H9 (cell line): Measurements from ENCODE around the gene RPP38. TPM values are rescaled to one million over a fixed set of nuclear protein-coding genes. Genes with fewer than 3 reads are reported as not detected.
A peak's percentile ranks its signal among the peaks of the same experiment; 100 is the strongest.

Experiments used
- DNase-seq: peaks from one replicate; pipeline ENCODE4 v3.0.0-alpha.2; 2017
- H2AFZ ChIP-seq: one replicate; pipeline ENCODE4 v1.6.1; 2013; ENCODE audit warnings: mild to moderate bottlenecking, low read length, control low read depth, moderate library complexity
- H2AK5ac ChIP-seq: 2 replicates; pipeline ENCODE4 v1.6.1; 2013; ENCODE audit warnings: low read length, control low read depth, mixed read lengths; ENCODE audit not compliant: insufficient read length
- H2BK120ac ChIP-seq: one replicate; pipeline ENCODE4 v1.6.1; 2013; ENCODE audit warnings: low read depth, mild to moderate bottlenecking, low read length, control low read depth, inconsistent platforms; ENCODE audit not compliant: poor library complexity, severe bottlenecking
- H2BK12ac ChIP-seq: 2 replicates; pipeline ENCODE4 v1.6.1; 2013; ENCODE audit warnings: low read length, control low read depth, mixed read lengths, low read depth; ENCODE audit not compliant: insufficient read length
- H2BK15ac ChIP-seq: 2 replicates; pipeline ENCODE4 v1.6.1; 2013; ENCODE audit warnings: low read depth, low read length, control low read depth
- H2BK20ac ChIP-seq: one replicate; pipeline ENCODE4 v1.6.1; 2013; ENCODE audit warnings: low read depth, mild to moderate bottlenecking, low read length, control low read depth, inconsistent platforms; ENCODE audit not compliant: poor library complexity, severe bottlenecking
- H2BK5ac ChIP-seq: 2 replicates; pipeline ENCODE4 v1.6.1; 2013; ENCODE audit warnings: low read length, control low read depth, mixed read lengths; ENCODE audit not compliant: insufficient read length
- H3K14ac ChIP-seq: 2 replicates; pipeline ENCODE4 v1.6.1; 2013; ENCODE audit warnings: low read length, control low read depth; ENCODE audit not compliant: insufficient read depth
- H3K18ac ChIP-seq: 2 replicates; pipeline ENCODE4 v1.6.1; 2013; ENCODE audit warnings: low read depth, mild to moderate bottlenecking, mixed read lengths, low read length, control low read depth; ENCODE audit not compliant: insufficient read length
- H3K23ac ChIP-seq: 2 replicates; pipeline ENCODE4 v1.6.1; 2013; ENCODE audit warnings: low read length, control low read depth, mixed read lengths, low read depth; ENCODE audit not compliant: insufficient read length
- H3K23me2 ChIP-seq: 2 replicates; pipeline ENCODE4 v1.6.1; 2013; ENCODE audit warnings: low read depth, mild to moderate bottlenecking, mixed read lengths, low read length, control low read depth; ENCODE audit not compliant: insufficient read length, poor library complexity, severe bottlenecking
- H3K27ac ChIP-seq: 2 replicates; pipeline ENCODE4 v1.5.1; 2013; ENCODE audit warnings: low read length, control low read depth, mixed read lengths, low read depth; ENCODE audit not compliant: insufficient read length
- H3K27me3 ChIP-seq: 2 replicates; pipeline ENCODE4 v1.6.1; 2013; ENCODE audit warnings: low read length, control low read depth, inconsistent platforms; ENCODE audit not compliant: insufficient read depth
- H3K4ac ChIP-seq: 2 replicates; pipeline ENCODE4 v1.6.1; 2013; ENCODE audit warnings: low read depth, mild to moderate bottlenecking, control low read depth, inconsistent platforms, low read length, moderate library complexity
- H3K4me1 ChIP-seq: 2 replicates; pipeline ENCODE4 v1.6.1; 2013; ENCODE audit warnings: low read length, control low read depth, inconsistent platforms; ENCODE audit not compliant: insufficient read depth
- H3K4me2 ChIP-seq: 2 replicates; pipeline ENCODE4 v1.6.1; 2013; ENCODE audit warnings: low read length, control low read depth, mixed read lengths; ENCODE audit not compliant: insufficient read length, insufficient read depth
- H3K56ac ChIP-seq: 2 replicates; pipeline ENCODE4 v1.6.1; 2013; ENCODE audit warnings: low read depth, mild to moderate bottlenecking, mixed read lengths, low read length, control low read depth; ENCODE audit not compliant: insufficient read length
- H3K79me1 ChIP-seq: 2 replicates; pipeline ENCODE4 v1.6.1; 2013; ENCODE audit warnings: low read depth, mild to moderate bottlenecking, moderate library complexity, low read length, control low read depth, inconsistent platforms; ENCODE audit not compliant: insufficient read depth, poor library complexity, severe bottlenecking
- H3K79me2 ChIP-seq: 2 replicates; pipeline ENCODE4 v1.6.1; 2013; ENCODE audit warnings: low read length, control low read depth, inconsistent platforms; ENCODE audit not compliant: insufficient read depth
- H3K9ac ChIP-seq: 2 replicates; pipeline ENCODE4 v1.6.1; 2013; ENCODE audit warnings: low read length, control low read depth, mixed read lengths; ENCODE audit not compliant: insufficient read length; ENCODE audit errors: extremely low read depth
- H3K9me3 ChIP-seq: one replicate; pipeline ENCODE4 v1.6.1; 2013; ENCODE audit warnings: low read depth, low read length, inconsistent platforms; ENCODE audit not compliant: control insufficient read depth
- H3T11ph ChIP-seq: one replicate; pipeline ENCODE4 v1.6.1; 2013; ENCODE audit warnings: mild to moderate bottlenecking, low read length, control low read depth, inconsistent platforms
- H4K20me1 ChIP-seq: one replicate; pipeline ENCODE4 v1.6.1; 2013; ENCODE audit not compliant: control insufficient read depth, insufficient read length, insufficient read depth
- H4K5ac ChIP-seq: 2 replicates; pipeline ENCODE4 v1.6.1; 2013; ENCODE audit warnings: low read depth, mild to moderate bottlenecking, mixed read lengths, low read length, control low read depth; ENCODE audit not compliant: insufficient read length
- H4K8ac ChIP-seq: replicated peaks from 2 replicates; pipeline ENCODE4 v1.6.1; 2013; ENCODE audit warnings: low read length, control low read depth, mixed read lengths, low read depth; ENCODE audit not compliant: insufficient read length
- H4K91ac ChIP-seq: 2 replicates; pipeline ENCODE4 v1.6.1; 2013; ENCODE audit warnings: low read depth, mild to moderate bottlenecking, moderate library complexity, mixed read lengths, low read length, control low read depth; ENCODE audit not compliant: insufficient read length
- H3K27ac Mint-ChIP-seq, 3 experiments: 2 replicates in 2 of 3; 3 replicates in 1 of 3; pipeline ENCODE4 v1.8.0; 2020 to 2021; ENCODE audit warnings: mixed read lengths in 3 of 3, mild to moderate bottlenecking in 1 of 3, moderate library complexity in 1 of 3
- H3K27me3 Mint-ChIP-seq: 2 replicates; pipeline ENCODE4 v1.8.0; 2021; ENCODE audit warnings: low read depth, mild to moderate bottlenecking, moderate library complexity, mixed read lengths
- H3K36me3 Mint-ChIP-seq, 3 experiments: 2 replicates in 2 of 3; 3 replicates in 1 of 3; pipeline ENCODE4 v1.8.0; 2020 to 2021; ENCODE audit warnings: low read depth in 3 of 3, mixed read lengths in 3 of 3; ENCODE audit not compliant: insufficient read depth in 1 of 3
- H3K4me1 Mint-ChIP-seq, 2 experiments: 2 replicates each; pipeline ENCODE4 v1.8.0; 2020; ENCODE audit warnings: mixed read lengths in 2 of 2
- H3K4me3 Mint-ChIP-seq, 2 experiments: 2 replicates in 1 of 2; 3 replicates in 1 of 2; pipeline ENCODE4 v1.8.0; 2020 to 2021; ENCODE audit warnings: mild to moderate bottlenecking in 2 of 2, mixed read lengths in 2 of 2, moderate library complexity in 1 of 2
- H3K9me3 Mint-ChIP-seq, 2 experiments: 2 replicates in 1 of 2; 3 replicates in 1 of 2; pipeline ENCODE4 v1.8.0; 2020; ENCODE audit warnings: mild to moderate bottlenecking in 2 of 2, mixed read lengths in 2 of 2, moderate library complexity in 1 of 2
- CTCF ChIP-seq: fragments of 200-600 bp; sonication (generic); conservative IDR thresholded peaks from 3 replicates; pipeline ENCODE4 v1.8.0; 2021; ENCODE audit warnings: antibody characterized with exemption, mild to moderate bottlenecking
- WGBS: extraction: QIAGEN DNeasy Blood & Tissue Kit; methylation state at CpG from one replicate; pipeline ENCODE4 v1.1.7; 2013; ENCODE audit warnings: missing lambda C conversion rate, low lambda C conversion rate, mixed read lengths; ENCODE audit not compliant: insufficient read length; ENCODE audit errors: extremely low coverage; 5-methylcytosine and 5-hydroxymethylcytosine counted together
- total RNA-seq: library from RNA; stranded (reverse); gene quantifications from 2 replicates; pipeline ENCODE4 v1.2.1, GENCODE V29; 2021

RPP38 gene
- total RNA-seq, 1 experiment from 2014 or later: 26.6 TPM

- WGBS: no CpG with 5 or more reads among the region's 18 CpGs
These were observed 13.3 kb upstream of the RPP38 start for GRCh38 chr10:15083674-15084501.

More at GRCh38 chr10:15083674-15084501, 13.3 kb upstream of the RPP38 start:
- Histone ChIP-seq H4K20me1 (no peaks in the 10 kb centered on the region), H3K79me2 (no peaks in the 10 kb centered on the region), H3K4ac (no peak overlapping the region), H3K4me2 (no peak overlapping the region), H4K8ac (no peak overlapping the region), H3K9me3 (no peaks in the 10 kb centered on the region), H3K18ac (no peak overlapping the region), H4K91ac (no peak overlapping the region), H2BK15ac (no peak overlapping the region), H4K5ac (no peak overlapping the region), H3T11ph (no peak overlapping the region), H3K27ac (peak overlapping the region; percentile 12), H2AFZ (no peak overlapping the region), H3K9ac (no peak overlapping the region), H2BK5ac (no peak overlapping the region), H3K27me3 (no peaks in the 10 kb centered on the region), H3K4me1 (no peaks in the 10 kb centered on the region), H3K23ac (no peak overlapping the region), H3K23me2 (no peaks in the 10 kb centered on the region), H3K79me1 (no peaks in the 10 kb centered on the region), H2BK20ac (no peak overlapping the region), H3K14ac (peak overlapping the region; percentile 53; the same call in 1 of the 2 replicates), H2AK5ac (no peak overlapping the region), H2BK120ac (peak overlapping the region; percentile 61), H3K56ac (no peak overlapping the region), H2BK12ac (no peak overlapping the region)
- no peaks in the 10 kb centered on the region for H3K27me3 Mint-ChIP-seq
- no peak for DNase-seq
- peak overlapping the region; percentile 90 to 96 (median 95) for H3K27ac Mint-ChIP-seq
- peaks cover 0 to 3% (median 2%) of the 10 kb centered on the region in 3 experiments; a peak in 2 of 7 replicates for H3K36me3 Mint-ChIP-seq
- peaks cover 19 to 20% of the 10 kb centered on the region in 2 experiments for H3K4me1 Mint-ChIP-seq
- no peak overlapping the region for H3K4me3 Mint-ChIP-seq
- TF ChIP-seq CTCF: no peak
- no peaks in the 10 kb centered on the region for H3K9me3 Mint-ChIP-seq
